ENCODE results near the gene ASPDH. TPM values are rescaled to one million over a fixed set of nuclear protein-coding genes. Genes with fewer than 3 reads are reported as not detected.
A peak's percentile ranks its signal among the peaks of the same experiment; 100 is the strongest.

Gene ASPDH
- total RNA-seq, 2 donors from 2014 or later: not detected

DNA sequence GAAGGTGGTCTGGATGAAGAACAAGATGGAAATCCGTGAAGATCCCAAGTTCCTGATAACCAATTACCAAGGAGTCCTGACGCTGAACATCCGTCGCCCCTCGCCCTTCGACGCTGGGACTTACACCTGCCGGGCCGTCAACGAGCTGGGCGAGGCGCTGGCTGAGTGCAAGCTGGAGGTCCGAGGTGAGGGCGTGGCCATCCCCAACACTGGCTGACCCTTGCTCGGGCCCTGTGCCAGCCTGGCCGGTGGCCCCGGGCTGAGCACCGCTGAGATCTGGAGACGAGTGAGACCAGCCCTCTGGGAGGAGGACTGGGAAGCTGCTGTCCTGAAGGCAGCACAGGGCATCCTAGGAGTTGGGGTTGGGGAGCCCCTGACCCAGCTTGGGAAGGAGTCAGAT lies 49.4 kb downstream of the ASPDH start:
- Mint-ChIP-seq H3K36me3 (ENCODE audit: low read depth) (no peaks in the 10 kb centered on the region), H3K4me1 (peaks cover 5% of the 10 kb centered on the region), H3K9me3 (no peaks in the 10 kb centered on the region), H3K4me3 (no peak overlapping the region), H3K27ac (no peak overlapping the region), H3K27me3 (ENCODE audit: insufficient read depth) (peaks cover 7% of the 10 kb centered on the region)
- peak; percentile 29 for DNase-seq
- no peaks in the 10 kb centered on the region for H3K36me3 ChIP-seq (ENCODE audit: control insufficient read depth, insufficient read depth, low read length)
- WGBS, 2 experiments (ENCODE audit: insufficient coverage in 1 of 2, insufficient read length in 1 of 2): 89 to 92% methylated on average over 15 to 19 of the region's 19 CpGs
- H3K27me3 ChIP-seq (ENCODE audit: control insufficient read depth, insufficient read depth, low read length, poor library complexity, severe bottlenecking): no peaks in the 10 kb centered on the region
- H3K4me1 ChIP-seq (ENCODE audit: control insufficient read depth, insufficient read depth, low read length): no peaks in the 10 kb centered on the region
- no peaks in the 10 kb centered on the region for H3K9me3 ChIP-seq (ENCODE audit: control insufficient read depth, low read length)
- H3K27ac ChIP-seq (ENCODE audit: low read depth, low read length): no peak overlapping the region
- H3K4me3 ChIP-seq (ENCODE audit: low read length): no peak overlapping the region
- no peak overlapping the region for H3K9ac ChIP-seq (ENCODE audit: extremely low read depth, low read length, poor library complexity, severe bottlenecking)
- TF ChIP-seq, protein P1, sequence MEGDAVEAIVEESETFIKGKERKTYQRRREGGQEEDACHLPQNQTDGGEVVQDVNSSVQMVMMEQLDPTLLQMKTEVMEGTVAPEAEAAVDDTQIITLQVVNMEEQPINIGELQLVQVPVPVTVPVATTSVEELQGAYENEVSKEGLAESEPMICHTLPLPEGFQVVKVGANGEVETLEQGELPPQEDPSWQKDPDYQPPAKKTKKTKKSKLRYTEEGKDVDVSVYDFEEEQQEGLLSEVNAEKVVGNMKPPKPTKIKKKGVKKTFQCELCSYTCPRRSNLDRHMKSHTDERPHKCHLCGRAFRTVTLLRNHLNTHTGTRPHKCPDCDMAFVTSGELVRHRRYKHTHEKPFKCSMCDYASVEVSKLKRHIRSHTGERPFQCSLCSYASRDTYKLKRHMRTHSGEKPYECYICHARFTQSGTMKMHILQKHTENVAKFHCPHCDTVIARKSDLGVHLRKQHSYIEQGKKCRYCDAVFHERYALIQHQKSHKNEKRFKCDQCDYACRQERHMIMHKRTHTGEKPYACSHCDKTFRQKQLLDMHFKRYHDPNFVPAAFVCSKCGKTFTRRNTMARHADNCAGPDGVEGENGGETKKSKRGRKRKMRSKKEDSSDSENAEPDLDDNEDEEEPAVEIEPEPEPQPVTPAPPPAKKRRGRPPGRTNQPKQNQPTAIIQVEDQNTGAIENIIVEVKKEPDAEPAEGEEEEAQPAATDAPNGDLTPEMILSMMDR (conservative IDR thresholded peaks at IDR 0.05): no peak

GRCh38 chr19:50462970-50463369 lies 50.7 kb downstream of the ASPDH start:
- Mint-ChIP-seq H3K36me3 (ENCODE audit: low read depth) (no peaks in the 10 kb centered on the region), H3K27ac (no peak overlapping the region), H3K4me1 (peaks cover 5% of the 10 kb centered on the region), H3K27me3 (ENCODE audit: insufficient read depth) (peaks cover 4% of the 10 kb centered on the region), H3K4me3 (no peak overlapping the region), H3K9me3 (no peaks in the 10 kb centered on the region)
- Histone ChIP-seq H3K27ac (ENCODE audit: low read depth, low read length) (no peak overlapping the region), H3K9ac (ENCODE audit: extremely low read depth, low read length, poor library complexity, severe bottlenecking) (no peak overlapping the region), H3K4me3 (ENCODE audit: low read length) (no peak overlapping the region), H3K4me1 (ENCODE audit: control insufficient read depth, insufficient read depth, low read length) (no peaks in the 10 kb centered on the region), H3K36me3 (ENCODE audit: control insufficient read depth, insufficient read depth, low read length) (no peaks in the 10 kb centered on the region), H3K27me3 (ENCODE audit: control insufficient read depth, insufficient read depth, low read length, poor library complexity, severe bottlenecking) (no peaks in the 10 kb centered on the region), H3K9me3 (ENCODE audit: control insufficient read depth, low read length) (no peaks in the 10 kb centered on the region)
- TF ChIP-seq, protein P1 (conservative IDR thresholded peaks at IDR 0.05): no peak
- DNase-seq: no peak
- WGBS, 2 experiments (ENCODE audit: insufficient coverage in 1 of 2, insufficient read length in 1 of 2): 83 to 86% methylated on average over 4 to 7 of the region's 7 CpGs

Other genes with a start within 250 kb of the ASPDH start
- 10 to 100 TPM in 1 of 2 donors, 1 to 10 TPM in 1; 8.6 to 10.7 TPM for gene KCNC3, start 184.5 kb downstream of the ASPDH start, total RNA-seq
- 1 to 10 TPM in 1 of 2 donors, under 1 TPM in 1; 0.91 to 1.5 TPM for gene NAPSA, start 148.3 kb downstream of the ASPDH start, total RNA-seq
- gene NR1H2, start 137.5 kb downstream of the ASPDH start, total RNA-seq: 10 to 100 TPM; 40.4 to 42.7 TPM
- gene POLD1, start 129.6 kb downstream of the ASPDH start, total RNA-seq: 100 to 1,000 TPM; 106 to 127 TPM
- 1 to 10 TPM in 1 of 2 donors, under 1 TPM in 1; 0.11 to 2.6 TPM for gene SPIB, start 95.0 kb downstream of the ASPDH start, total RNA-seq
- gene MYBPC2, start 81.0 kb downstream of the ASPDH start, total RNA-seq: 1 to 10 TPM; 1.9 to 2.3 TPM
- gene EMC10, start 37.4 kb downstream of the ASPDH start, total RNA-seq: 100 to 1,000 TPM; 119 to 123 TPM
- gene GARIN5A, start 37.1 kb downstream of the ASPDH start, total RNA-seq: 1 to 10 TPM; 8.3 to 9.5 TPM
- gene JOSD2, start 2.7 kb downstream of the ASPDH start, total RNA-seq: 10 to 100 TPM; 12.1 to 13.7 TPM
- gene LRRC4B, start 54.5 kb upstream of the ASPDH start, total RNA-seq: 1 to 10 TPM; 2.3 to 7.0 TPM
- 1 to 10 TPM; 1.7 to 1.9 TPM for gene SYT3, start 126.0 kb upstream of the ASPDH start, total RNA-seq
- gene C19orf81, start 135.5 kb upstream of the ASPDH start, total RNA-seq: 10 to 100 TPM; 11.3 to 26.8 TPM
- gene SHANK1, start 205.9 kb upstream of the ASPDH start, total RNA-seq: 1 to 10 TPM; 1.6 to 1.9 TPM
- gene CLEC11A, start 209.5 kb upstream of the ASPDH start, total RNA-seq: 1 to 10 TPM; 4.0 to 6.2 TPM